Activated gamma-delta T cell treated with Interleukin-2 at 50 U/mL for 16 hours (primary cell): ENCODE results near the gene PRR27.

Experiments
- DNase-seq: peaks from one replicate; pipeline ENCODE4 v3.0.0-alpha.2; 2020

The PRR27 gene

GRCh38 chr4:70153937-70154336 lies at the start of gene PRR27:
TSS of gene PRR27 (plus strand) at chr4:70154237. CDS start at chr4:70154376, 139 bp downstream.
- no peak for DNase-seq

DNA sequence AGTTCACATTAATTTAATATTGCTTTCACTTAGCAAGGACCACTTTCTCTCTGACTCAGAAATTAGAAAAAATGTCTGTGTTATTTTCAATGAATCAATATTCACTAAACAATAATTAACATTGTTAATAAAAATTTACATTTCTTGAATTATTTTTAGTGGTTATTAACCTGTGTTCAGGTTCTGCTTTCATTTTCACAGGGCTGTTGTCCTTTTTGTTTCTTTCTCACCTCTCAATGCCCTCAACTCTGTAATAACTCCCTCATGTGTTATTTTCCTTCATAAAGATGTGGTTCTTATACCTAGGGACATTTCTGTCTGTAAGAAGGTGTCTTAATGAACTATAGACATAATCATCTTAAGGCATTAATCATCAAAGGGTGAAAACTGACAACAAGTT lies 43.1 kb upstream of the PRR27 start:
- DNase-seq: no peak

- no peak for DNase-seq
Measured at GRCh38 chr4:70113656-70114055, 40.4 kb upstream of the PRR27 start.

DNA sequence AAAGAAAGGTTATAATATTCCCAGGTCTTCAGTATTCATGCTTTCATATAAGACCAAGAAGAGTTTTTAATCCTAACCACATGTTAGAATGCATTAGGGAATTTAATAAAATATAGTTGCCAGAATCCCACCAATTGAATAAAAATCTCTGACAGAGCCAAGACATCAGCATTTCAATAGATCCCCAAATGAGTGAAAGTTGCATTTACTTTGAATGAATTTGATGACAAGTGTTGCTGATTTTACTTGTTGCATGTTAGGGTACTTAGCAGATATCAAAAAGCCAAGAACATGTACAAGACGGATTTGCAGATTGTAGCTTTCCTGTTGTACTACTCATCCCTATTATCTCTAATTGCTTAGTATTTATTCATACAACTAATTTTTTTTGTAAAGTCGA lies 39.9 kb upstream of the PRR27 start:
- no peak for DNase-seq

DNA sequence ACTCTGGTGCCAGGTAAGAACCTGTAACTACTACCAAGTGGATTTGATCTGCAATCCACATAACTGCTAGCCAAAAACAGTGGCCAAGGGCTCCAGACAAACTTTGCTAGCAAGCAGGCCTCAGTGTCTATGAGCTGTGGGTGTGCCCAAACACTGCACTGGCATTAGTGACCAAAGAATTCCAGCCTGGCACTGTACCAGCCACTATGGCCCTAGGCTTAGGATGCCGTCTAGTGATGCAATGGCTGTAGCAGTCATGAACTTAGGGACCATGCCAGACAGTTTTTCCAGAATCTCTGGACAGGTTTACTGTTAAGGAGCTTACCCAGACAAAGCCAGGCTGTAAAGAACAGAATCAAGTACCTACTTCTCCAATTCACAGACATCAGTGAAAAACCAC lies 33.7 kb upstream of the PRR27 start:
- DNase-seq: no peak

GRCh38 chr4:70133473-70133872 lies 20.6 kb upstream of the PRR27 start:
- DNase-seq: no peak

GRCh38 chr4:70138751-70139150 lies 15.3 kb upstream of the PRR27 start:
- DNase-seq: no peak

DNA sequence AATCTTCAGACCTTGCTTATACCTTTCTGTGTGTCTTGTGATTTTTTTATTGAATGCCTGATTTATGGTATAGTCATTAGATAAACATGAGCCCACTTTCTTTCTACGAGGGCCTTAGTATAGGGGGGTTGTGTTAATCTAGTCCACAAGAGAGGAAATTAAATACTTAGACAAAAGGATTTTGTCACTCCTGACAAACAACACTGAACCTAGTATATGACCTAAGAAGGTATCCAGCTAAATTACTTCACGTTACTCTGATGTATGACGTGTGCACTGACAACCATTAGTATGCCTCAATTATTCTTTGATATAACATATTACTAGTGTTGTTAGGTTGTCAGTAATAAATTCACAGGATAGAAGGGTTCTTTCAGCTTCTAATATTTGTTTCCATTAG lies 2.8 kb upstream of the PRR27 start:
- no peak for DNase-seq

DNA sequence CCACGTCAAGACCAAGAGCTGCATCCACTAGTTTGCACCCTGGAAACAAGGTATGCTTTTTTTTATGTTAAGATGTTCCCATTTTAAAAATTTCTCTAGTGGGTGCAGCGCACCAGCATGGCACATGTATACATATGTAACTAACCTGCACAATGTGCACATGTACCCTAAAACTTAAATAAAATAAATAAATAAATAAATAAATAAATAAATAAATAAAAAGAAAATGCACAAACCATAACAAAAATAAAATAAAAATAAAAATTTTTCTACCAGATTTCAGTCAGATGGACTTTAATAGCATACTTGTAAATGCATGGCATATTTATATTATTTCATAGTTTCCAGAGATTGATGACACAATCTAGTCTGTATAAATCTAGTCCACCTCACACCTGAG lies 1.9 kb upstream of the PRR27 start:
- no peak for DNase-seq

GRCh38 chr4:70158576-70158975 lies 4.5 kb downstream of the PRR27 start:
- DNase-seq: no peak

DNA sequence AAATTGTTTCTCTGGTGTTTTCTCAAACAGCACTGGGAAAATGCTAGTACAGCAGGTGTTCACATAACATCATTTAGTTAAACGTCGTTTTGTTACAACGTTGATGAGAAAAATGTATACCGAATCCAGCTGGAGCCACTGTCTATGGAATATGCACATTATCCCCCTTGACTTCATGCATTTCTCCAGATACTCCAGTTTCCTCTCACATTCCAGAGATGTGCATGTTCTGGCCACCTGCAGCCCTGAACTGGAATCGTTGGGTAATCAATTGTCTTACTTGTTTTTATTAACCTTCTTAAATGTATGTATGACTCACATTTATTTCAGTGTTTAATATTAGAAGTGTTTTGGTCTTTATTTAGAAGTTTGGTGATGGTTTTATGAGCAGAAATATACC lies 23.1 kb downstream of the PRR27 start:
- DNase-seq: no peak

DNA sequence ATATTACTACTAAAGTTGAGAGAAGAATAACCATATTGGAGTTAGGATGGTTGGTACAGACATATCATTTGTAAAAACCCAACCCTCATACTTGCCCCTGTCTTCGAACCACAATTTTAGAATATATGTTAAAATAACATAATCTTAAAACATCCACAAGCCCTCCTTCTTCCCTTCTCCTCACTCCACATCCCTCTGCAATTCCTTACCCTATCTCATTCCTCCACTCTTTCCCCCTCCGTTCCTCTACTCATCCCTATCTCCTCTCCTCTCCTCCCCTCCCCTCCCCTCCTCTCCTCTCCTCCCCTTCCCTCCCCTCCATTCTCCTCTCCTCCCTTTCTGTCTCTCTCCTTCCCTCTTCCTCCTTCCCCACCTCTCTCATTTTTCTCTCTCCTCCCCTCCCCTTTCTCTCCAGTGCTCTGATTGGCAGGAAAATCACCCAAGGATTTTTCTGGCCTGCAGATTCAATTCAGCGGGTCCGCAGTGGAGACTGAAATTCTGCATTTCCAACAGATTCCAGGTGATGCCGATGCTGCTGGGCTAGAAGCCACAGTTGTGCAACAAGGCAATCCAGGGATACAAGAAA lies 24.1 kb downstream of the PRR27 start:
- DNase-seq: no peak

DNA sequence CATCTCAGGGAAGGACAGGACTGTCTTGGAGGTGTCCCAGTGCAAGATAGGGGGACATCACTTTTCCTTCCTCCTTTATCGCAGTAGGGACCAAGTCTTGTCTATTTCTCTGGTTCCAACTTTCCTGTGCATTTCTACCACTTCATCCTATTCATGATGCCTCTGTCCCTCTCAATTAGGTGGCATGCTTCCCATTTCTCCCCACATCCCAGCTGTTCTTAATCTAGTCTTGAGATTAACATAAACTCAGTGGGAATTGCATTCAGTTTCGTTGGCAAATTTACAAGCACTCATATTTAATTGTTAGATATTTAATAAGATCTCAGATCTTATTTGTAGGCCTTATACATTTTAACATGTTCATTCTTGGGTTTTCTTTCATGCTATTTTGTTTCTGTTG lies 25.8 kb downstream of the PRR27 start:
- no peak for DNase-seq

- DNase-seq: no peak
Measured at GRCh38 chr4:70181864-70182263, 27.8 kb downstream of the PRR27 start.

DNA sequence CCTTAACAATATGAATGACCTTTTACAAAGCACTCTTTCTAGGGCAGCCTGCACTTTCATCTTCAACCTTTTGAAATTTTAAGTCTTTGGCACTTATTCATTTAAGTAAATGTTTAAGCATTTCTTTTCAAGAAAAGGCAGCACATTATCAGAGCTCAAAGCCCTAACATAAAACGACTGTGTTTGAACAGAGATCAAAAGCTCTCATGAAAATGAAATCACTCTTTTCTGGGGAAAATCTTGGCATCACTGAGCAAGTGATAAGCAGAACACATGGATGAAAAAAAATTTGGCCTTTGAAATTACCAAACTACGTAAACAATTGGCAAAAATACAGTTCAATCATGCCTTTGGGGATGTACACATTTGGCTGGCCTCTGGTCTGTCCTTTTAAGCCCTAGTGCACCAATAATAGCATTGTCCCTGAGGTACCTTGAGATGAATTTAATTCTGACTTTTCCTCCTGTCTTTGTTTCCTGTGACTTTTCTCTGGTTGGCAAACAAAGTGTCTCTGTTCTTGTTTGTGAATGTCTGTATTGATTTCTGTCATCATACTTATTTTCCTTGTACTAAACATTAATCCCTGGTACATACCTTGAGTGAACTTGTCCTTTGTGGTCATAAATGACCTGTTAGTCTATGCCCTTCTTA lies 28.6 kb downstream of the PRR27 start:
- no peak for DNase-seq

- no peak for DNase-seq
Measured at GRCh38 chr4:70183168-70183939, 29.3 kb downstream of the PRR27 start.

DNA sequence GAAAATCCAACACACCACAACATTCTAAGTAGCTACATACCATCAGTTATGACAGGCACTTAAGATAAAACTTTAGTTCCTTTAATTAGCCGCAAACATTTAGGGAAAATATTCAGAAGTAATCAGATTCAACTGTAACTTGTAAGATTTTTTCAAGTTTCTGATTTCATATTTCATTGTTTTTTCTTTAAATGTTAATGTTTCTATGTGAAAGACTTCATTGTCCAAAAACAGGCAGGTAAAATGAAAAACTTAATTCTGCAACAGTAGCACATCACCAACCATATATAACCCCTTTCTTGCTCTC lies 29.9 kb downstream of the PRR27 start:
- DNase-seq: no peak

- no peak for DNase-seq
Measured at GRCh38 chr4:70187216-70187615, 33.2 kb downstream of the PRR27 start.

DNA sequence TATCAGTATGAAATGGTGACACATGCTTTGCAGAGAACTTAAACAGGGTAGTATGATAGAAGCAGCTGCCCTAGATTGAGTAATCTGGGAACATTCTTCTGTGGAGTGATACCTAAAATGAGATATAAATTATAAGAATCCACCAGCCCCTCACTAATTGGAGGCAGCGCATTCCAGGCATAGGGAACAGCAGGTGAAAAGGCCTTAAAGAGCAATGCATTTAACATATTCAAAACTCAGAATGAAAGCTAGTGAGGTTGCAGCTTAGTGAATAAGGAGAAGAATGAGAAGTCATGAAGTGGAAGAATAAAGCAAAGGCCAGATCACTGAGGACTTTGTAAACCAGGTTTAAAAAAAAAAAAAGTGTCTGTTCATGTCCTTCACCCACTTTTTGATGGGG lies 36.5 kb downstream of the PRR27 start:
- DNase-seq: no peak

GRCh38 chr4:70191647-70192046 lies 37.6 kb downstream of the PRR27 start:
- DNase-seq: no peak

DNA sequence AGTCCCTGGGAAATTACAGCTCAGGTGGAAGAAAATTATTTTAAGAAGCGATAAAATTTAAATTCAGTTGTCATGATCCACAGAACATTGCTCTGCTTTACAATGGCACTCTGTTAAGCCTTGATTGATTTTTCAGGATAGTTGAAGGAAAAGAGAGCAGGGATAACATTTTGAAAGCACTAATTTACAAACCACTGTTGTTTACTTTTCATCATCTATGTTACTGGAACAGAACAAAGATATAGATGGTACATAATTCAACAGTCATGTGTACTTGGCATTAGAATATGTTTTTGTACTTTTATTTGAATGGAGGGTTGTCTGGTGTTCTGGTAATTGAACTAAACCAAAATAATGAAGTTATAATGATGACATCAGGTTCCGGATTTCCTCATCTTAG lies 38.9 kb downstream of the PRR27 start:
- DNase-seq: no peak

GRCh38 chr4:70195425-70195824 lies 41.4 kb downstream of the PRR27 start, which contains the start of gene ODAM:
TSS of gene ODAM (plus strand) at chr4:70195725. CDS start at chr4:70196544, 819 bp downstream.
- no peak for DNase-seq

GRCh38 chr4:70196857-70197256 lies 42.8 kb downstream of the PRR27 start:
- no peak for DNase-seq

DNA sequence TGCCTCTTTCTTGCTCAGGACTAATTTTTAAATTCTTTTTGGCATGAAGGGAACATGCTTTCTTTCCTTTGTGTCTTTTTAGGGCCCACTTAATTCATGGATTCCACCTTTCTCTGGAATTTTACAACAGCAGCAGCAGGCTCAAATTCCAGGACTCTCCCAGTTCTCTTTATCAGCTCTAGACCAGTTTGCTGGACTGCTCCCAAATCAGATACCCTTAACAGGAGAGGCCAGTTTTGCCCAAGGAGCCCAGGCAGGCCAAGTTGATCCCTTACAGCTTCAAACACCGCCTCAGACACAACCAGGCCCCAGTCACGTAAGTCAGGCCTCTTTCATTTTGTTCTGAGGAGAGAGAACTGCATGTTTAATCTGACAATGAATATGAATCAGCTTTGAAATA lies 43.8 kb downstream of the PRR27 start:
- DNase-seq: no peak

DNA sequence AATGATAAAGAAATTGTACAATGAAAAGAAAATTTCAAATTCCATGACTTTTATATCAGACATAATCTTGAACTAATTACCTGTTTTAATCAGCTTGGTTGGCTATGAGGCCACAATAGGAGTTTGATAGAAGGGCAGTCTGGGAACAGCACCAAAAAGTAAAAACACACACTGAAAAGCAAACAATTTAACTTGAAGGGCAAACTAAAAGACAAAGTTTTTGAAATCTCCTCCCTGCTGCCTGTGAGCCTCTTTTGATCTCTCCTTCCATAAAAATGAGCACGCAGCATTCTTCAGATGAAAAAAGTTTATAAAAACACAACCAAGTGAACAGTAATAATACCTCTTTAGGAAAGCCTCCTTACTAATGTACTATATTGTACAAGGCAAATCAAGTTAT lies 49.6 kb downstream of the PRR27 start:
- DNase-seq: no peak
